HL-60 (cell line): Measurements from ENCODE around the gene XYLT1.

Experiments
- DNase-seq, 2 experiments: peaks; one replicate each; pipeline ENCODE4 v3.0.0-alpha.2; 2010 to 2020; ENCODE audit warnings: low read depth in 1 of 2, low spot score in 1 of 2
- H3K27ac ChIP-seq: fragments of 250-450 bp; sonication (Bioruptor Pico); replicated peaks from 2 replicates; pipeline ENCODE4 v1.5.1; 2020; ENCODE audit warnings: mild to moderate bottlenecking, moderate library complexity
- H3K27me3 ChIP-seq: fragments of 250-450 bp; sonication (Bioruptor Pico); 2 replicates; pipeline ENCODE4 v1.5.1; 2021; ENCODE audit warnings: mild to moderate bottlenecking, moderate library complexity; ENCODE audit not compliant: insufficient read depth, poor library complexity, severe bottlenecking
- H3K4me3 ChIP-seq: replicated peaks from 2 replicates; pipeline ENCODE4 v1.5.1; 2011; ENCODE audit warnings: mild to moderate bottlenecking, control low read depth, low read length; ENCODE audit not compliant: insufficient read depth
- CTCF ChIP-seq: IDR thresholded peaks from one replicate; pipeline ENCODE4 v1.5.1; 2011; ENCODE audit warnings: low read length, control low read depth, inconsistent platforms; ENCODE audit not compliant: insufficient read depth
- GABPA ChIP-seq: IDR thresholded peaks from 2 replicates; pipeline ENCODE4 v1.6.1; 2012; ENCODE audit warnings: low read depth
- POLR2AphosphoS5 ChIP-seq: IDR thresholded peaks from 2 replicates; pipeline ENCODE4 v1.6.1; 2012; ENCODE audit warnings: low read depth
- REST ChIP-seq: IDR thresholded peaks from 2 replicates; pipeline ENCODE4 v1.6.1; 2012; ENCODE audit warnings: low read depth; ENCODE audit not compliant: insufficient replicate concordance
- SPI1 ChIP-seq: IDR thresholded peaks from 2 replicates; pipeline ENCODE4 v1.6.1; 2012; ENCODE audit warnings: low read depth, mild to moderate bottlenecking, borderline replicate concordance

The XYLT1 gene

GRCh38 chr16:17518441-17518840 lies 47.7 kb upstream of the XYLT1 start:
- no peak for DNase-seq
- H3K4me3 ChIP-seq = no peak overlapping the region
- no peaks in the 10 kb centered on the region for H3K27me3 ChIP-seq
- no peak overlapping the region for H3K27ac ChIP-seq
- TF ChIP-seq POLR2AphosphoS5 (no peak), REST (no peak), GABPA (no peak), SPI1 (no peak), CTCF (no peak)

GRCh38 chr16:17515421-17516210 lies 44.9 kb upstream of the XYLT1 start:
- DNase-seq = no peak
- TF ChIP-seq POLR2AphosphoS5 (no peak), GABPA (no peak), SPI1 (no peak), REST (no peak), CTCF (no peak)
- no peak overlapping the region for H3K27ac ChIP-seq
- no peaks in the 10 kb centered on the region for H3K27me3 ChIP-seq
- no peak overlapping the region for H3K4me3 ChIP-seq

GRCh38 chr16:17512636-17513220 lies 42.0 kb upstream of the XYLT1 start:
- no peak overlapping the region for H3K4me3 ChIP-seq
- H3K27me3 ChIP-seq = no peaks in the 10 kb centered on the region
- no peak for DNase-seq
- TF ChIP-seq GABPA (no peak), REST (no peak), CTCF (no peak), POLR2AphosphoS5 (no peak), SPI1 (no peak)
- no peak overlapping the region for H3K27ac ChIP-seq
